Sigmoid colon (tissue), 3 donors: Measurements from ENCODE around the gene LYPLA2.

Experiments
- POLR2A ChIP-seq, 2 donors: fragments of 450-650 bp; IDR thresholded peaks; one replicate each; pipeline ENCODE4 v1.6.1; 2016; ENCODE audit warnings: antibody characterized with exemption in 2 of 2, mild to moderate bottlenecking in 2 of 2, moderate library complexity in 2 of 2
- TF ChIP-seq, protein P1 (sequence below), 4 experiments: fragments of 450-650 bp in 3 of 4; fragments of 200-600 bp in 1 of 4; IDR thresholded peaks; one replicate each; pipeline ENCODE4 v1.5.1; 2016 to 2019; ENCODE audit warnings: antibody characterized with exemption in 4 of 4, mild to moderate bottlenecking in 3 of 4, moderate library complexity in 2 of 4

DNA sequence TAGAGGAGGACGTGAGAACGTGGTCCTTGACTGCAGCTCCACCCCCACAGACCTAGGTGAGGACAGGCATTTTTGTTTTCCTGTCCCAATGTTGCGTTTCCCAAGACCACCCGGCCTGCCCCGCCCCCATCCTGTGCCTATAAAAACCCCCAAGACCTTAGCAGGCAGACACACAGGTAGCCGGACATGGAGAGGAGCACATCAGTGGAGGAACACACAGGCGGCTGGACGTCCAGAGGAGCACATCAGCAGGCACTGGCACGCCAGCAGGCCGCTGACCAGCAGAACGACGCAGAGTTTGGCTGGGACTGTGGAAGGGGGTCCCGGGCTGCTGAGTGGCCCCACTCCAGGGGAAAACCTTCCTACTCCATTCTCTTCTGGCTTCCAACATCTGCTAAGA is 47.0 kb downstream of the LYPLA2 start:
- TF ChIP-seq, protein P1, sequence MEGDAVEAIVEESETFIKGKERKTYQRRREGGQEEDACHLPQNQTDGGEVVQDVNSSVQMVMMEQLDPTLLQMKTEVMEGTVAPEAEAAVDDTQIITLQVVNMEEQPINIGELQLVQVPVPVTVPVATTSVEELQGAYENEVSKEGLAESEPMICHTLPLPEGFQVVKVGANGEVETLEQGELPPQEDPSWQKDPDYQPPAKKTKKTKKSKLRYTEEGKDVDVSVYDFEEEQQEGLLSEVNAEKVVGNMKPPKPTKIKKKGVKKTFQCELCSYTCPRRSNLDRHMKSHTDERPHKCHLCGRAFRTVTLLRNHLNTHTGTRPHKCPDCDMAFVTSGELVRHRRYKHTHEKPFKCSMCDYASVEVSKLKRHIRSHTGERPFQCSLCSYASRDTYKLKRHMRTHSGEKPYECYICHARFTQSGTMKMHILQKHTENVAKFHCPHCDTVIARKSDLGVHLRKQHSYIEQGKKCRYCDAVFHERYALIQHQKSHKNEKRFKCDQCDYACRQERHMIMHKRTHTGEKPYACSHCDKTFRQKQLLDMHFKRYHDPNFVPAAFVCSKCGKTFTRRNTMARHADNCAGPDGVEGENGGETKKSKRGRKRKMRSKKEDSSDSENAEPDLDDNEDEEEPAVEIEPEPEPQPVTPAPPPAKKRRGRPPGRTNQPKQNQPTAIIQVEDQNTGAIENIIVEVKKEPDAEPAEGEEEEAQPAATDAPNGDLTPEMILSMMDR (IDR thresholded peaks at IDR 0.05), result no peak
- no peak for TF ChIP-seq POLR2A (IDR thresholded peaks at IDR 0.05)
